Panc1 (cell line): Measurements from ENCODE around the gene B4GALT7. TPM values are rescaled to one million over a fixed set of nuclear protein-coding genes. Genes with fewer than 3 reads are reported as not detected.

ENCODE experiments used
- ATAC-seq: fragments of 200-7000 bp; cut with Tn5 transposase; 2 replicates; pipeline ENCODE4 v1.9.1; 2020; ENCODE audit warnings: mild to moderate bottlenecking, moderate library complexity
- BruUV-seq: library from RNA; stranded (reverse); fragments of 400-500 nt; replicated peaks from 2 replicates; lab custom pipeline; 2021; lab: Mats Ljungman, UMichigan
- CTCF ChIA-PET: fragments of 300-600 bp; sonication (Branson Sonifier 250); formaldehyde crosslinking; loops from one replicate; lab custom pipeline; 2022; ENCODE audit warnings: antibody characterized with exemption; lab: Charles Lee
- POLR2A ChIA-PET: fragments of 300-600 bp; sonication (Branson Sonifier 250); formaldehyde crosslinking; loops from one replicate; lab custom pipeline; 2022; ENCODE audit warnings: antibody characterized with exemption; lab: Charles Lee
- DNase-seq: peaks from one replicate; pipeline ENCODE4 v3.0.0-alpha.2; 2010; ENCODE audit warnings: low read depth, low spot score
- H3K27ac ChIP-seq: 2 replicates; pipeline ENCODE4 v1.5.1; 2011; ENCODE audit warnings: mild to moderate bottlenecking, low read length, inconsistent platforms
- H3K27me3 ChIP-seq: fragments of 200-500 bp; sonication (Bioruptor generic); 2 replicates; pipeline ENCODE4 v1.6.0; 2014; ENCODE audit warnings: low read length, inconsistent platforms; ENCODE audit not compliant: control insufficient read depth, insufficient read depth
- H3K36me3 ChIP-seq: fragments of 200-500 bp; sonication (Bioruptor generic); 2 replicates; pipeline ENCODE4 v1.5.1; 2014; ENCODE audit warnings: inconsistent platforms, mild to moderate bottlenecking, low read length, moderate library complexity; ENCODE audit not compliant: control insufficient read depth, insufficient read depth
- H3K4me1 ChIP-seq: 2 replicates; pipeline ENCODE4 v1.5.1; 2011; ENCODE audit warnings: inconsistent platforms, mild to moderate bottlenecking, low read length, moderate library complexity; ENCODE audit not compliant: control insufficient read depth, insufficient read depth
- H3K4me3 ChIP-seq, 2 experiments: 2 replicates each; pipeline ENCODE4 v1.5.1; 2011 to 2012; ENCODE audit warnings: low read depth in 2 of 2, low read length in 2 of 2, mild to moderate bottlenecking in 2 of 2, inconsistent platforms in 1 of 2, moderate library complexity in 1 of 2
- H3K9me3 ChIP-seq: fragments of 200-500 bp; sonication (Bioruptor generic); 2 replicates; pipeline ENCODE4 v1.5.1; 2014; ENCODE audit warnings: low read depth, mild to moderate bottlenecking, inconsistent platforms, low read length, moderate library complexity; ENCODE audit not compliant: control insufficient read depth, insufficient read depth
- POLR2AphosphoS5 ChIP-seq: IDR thresholded peaks from 2 replicates; pipeline ENCODE4 v1.6.1; 2012; ENCODE audit warnings: mild to moderate bottlenecking, low read depth, low read length, moderate library complexity
- SIN3A ChIP-seq: IDR thresholded peaks from 2 replicates; pipeline ENCODE4 v1.6.1; 2012; ENCODE audit warnings: low read depth, mild to moderate bottlenecking, low read length, moderate library complexity, borderline replicate concordance; ENCODE audit not compliant: insufficient read depth
- TCF7L2 ChIP-seq: IDR thresholded peaks from 2 replicates; pipeline ENCODE4 v1.6.1; 2011; ENCODE audit warnings: mild to moderate bottlenecking, low read depth, low read length, inconsistent platforms
- in situ Hi-C: cut with HindIII; loops from 2 replicates; pipeline ENCODE4 v1.10.0; 2016; ENCODE audit warnings: low sequenced_read_pairs, low pct_unique_long_range_greater_than_20kb
- intact Hi-C: fragments of 100-400 bp; cut with micrococcal nuclease; formaldehyde crosslinking; loops from one replicate; pipeline ENCODE4 v1.10.0; 2022; ENCODE audit not compliant: unreplicated experiment
- total RNA-seq: library from RNA; stranded (reverse); gene quantifications from one replicate; pipeline ENCODE4 v1.2.1, GENCODE V29; 2021; ENCODE audit not compliant: unreplicated experiment
- TF ChIP-seq, protein P1 (sequence below), 2 experiments: IDR thresholded peaks; 2 replicates each; pipeline ENCODE4 v1.6.1; 2011 to 2012; ENCODE audit warnings: low read depth in 2 of 2, control low read depth in 1 of 2, low read length in 1 of 2, mild to moderate bottlenecking in 1 of 2, moderate library complexity in 1 of 2; ENCODE audit not compliant: insufficient read depth in 1 of 2
- TF ChIP-seq, protein P2 (sequence below): fragments of 450-650 bp; IDR thresholded peaks from 2 replicates; pipeline ENCODE4 v1.5.1; 2017; ENCODE audit warnings: mild to moderate bottlenecking

The B4GALT7 gene
- total RNA-seq, 1 experiment from 2014 or later = 38.0 TPM

DNA sequence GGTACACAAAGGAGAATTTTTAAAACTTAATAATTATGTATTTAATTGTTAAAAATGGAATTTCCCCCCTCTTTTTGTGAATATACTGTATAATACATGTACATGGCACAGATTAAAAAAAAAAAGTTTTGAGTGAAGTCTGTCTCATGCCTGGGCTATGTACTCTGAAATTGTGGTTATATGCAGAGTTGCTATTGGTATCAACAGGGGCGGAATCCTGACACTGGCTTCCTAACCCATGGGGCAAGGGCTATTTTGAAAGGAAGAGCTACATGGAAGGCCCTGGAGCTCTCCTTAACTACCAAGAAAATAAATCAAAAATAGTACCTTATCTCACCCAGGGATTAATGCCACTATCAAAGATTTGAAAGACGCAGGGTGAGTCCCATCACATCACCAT, 44.7 kb upstream of the B4GALT7 start:
- Histone ChIP-seq H3K9me3 (no peaks in the 10 kb centered on the region), H3K36me3 (no peaks in the 10 kb centered on the region; the same call in 1 of the 2 replicates), H3K27ac (peak overlapping the region; percentile 70; the same call in 1 of the 2 replicates), H3K4me3 (peak overlapping the region; percentile 79 to 92), H3K4me1 (peaks cover 13% of the 10 kb centered on the region), H3K27me3 (no peaks in the 10 kb centered on the region)
- POLR2A ChIA-PET = no interaction called here
- DNase-seq = no peak
- TF ChIP-seq SIN3A = no peak
- TF ChIP-seq, protein P1, sequence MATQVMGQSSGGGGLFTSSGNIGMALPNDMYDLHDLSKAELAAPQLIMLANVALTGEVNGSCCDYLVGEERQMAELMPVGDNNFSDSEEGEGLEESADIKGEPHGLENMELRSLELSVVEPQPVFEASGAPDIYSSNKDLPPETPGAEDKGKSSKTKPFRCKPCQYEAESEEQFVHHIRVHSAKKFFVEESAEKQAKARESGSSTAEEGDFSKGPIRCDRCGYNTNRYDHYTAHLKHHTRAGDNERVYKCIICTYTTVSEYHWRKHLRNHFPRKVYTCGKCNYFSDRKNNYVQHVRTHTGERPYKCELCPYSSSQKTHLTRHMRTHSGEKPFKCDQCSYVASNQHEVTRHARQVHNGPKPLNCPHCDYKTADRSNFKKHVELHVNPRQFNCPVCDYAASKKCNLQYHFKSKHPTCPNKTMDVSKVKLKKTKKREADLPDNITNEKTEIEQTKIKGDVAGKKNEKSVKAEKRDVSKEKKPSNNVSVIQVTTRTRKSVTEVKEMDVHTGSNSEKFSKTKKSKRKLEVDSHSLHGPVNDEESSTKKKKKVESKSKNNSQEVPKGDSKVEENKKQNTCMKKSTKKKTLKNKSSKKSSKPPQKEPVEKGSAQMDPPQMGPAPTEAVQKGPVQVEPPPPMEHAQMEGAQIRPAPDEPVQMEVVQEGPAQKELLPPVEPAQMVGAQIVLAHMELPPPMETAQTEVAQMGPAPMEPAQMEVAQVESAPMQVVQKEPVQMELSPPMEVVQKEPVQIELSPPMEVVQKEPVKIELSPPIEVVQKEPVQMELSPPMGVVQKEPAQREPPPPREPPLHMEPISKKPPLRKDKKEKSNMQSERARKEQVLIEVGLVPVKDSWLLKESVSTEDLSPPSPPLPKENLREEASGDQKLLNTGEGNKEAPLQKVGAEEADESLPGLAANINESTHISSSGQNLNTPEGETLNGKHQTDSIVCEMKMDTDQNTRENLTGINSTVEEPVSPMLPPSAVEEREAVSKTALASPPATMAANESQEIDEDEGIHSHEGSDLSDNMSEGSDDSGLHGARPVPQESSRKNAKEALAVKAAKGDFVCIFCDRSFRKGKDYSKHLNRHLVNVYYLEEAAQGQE (IDR thresholded peaks at IDR 0.05; ENCODE audit: insufficient read depth in 1 of 2, low read depth in 2 of 2, low read length in 1 of 2) = no peak
- TF ChIP-seq, protein P2, sequence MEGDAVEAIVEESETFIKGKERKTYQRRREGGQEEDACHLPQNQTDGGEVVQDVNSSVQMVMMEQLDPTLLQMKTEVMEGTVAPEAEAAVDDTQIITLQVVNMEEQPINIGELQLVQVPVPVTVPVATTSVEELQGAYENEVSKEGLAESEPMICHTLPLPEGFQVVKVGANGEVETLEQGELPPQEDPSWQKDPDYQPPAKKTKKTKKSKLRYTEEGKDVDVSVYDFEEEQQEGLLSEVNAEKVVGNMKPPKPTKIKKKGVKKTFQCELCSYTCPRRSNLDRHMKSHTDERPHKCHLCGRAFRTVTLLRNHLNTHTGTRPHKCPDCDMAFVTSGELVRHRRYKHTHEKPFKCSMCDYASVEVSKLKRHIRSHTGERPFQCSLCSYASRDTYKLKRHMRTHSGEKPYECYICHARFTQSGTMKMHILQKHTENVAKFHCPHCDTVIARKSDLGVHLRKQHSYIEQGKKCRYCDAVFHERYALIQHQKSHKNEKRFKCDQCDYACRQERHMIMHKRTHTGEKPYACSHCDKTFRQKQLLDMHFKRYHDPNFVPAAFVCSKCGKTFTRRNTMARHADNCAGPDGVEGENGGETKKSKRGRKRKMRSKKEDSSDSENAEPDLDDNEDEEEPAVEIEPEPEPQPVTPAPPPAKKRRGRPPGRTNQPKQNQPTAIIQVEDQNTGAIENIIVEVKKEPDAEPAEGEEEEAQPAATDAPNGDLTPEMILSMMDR = no peak
- no peak for TF ChIP-seq TCF7L2
- no peak for TF ChIP-seq POLR2AphosphoS5
- intact Hi-C loops (no loop called here), in situ Hi-C loops (no loop called here)
- no TSS peak for BruUV-seq
- ATAC-seq = no peak
- CTCF ChIA-PET = no interaction called here

DNA sequence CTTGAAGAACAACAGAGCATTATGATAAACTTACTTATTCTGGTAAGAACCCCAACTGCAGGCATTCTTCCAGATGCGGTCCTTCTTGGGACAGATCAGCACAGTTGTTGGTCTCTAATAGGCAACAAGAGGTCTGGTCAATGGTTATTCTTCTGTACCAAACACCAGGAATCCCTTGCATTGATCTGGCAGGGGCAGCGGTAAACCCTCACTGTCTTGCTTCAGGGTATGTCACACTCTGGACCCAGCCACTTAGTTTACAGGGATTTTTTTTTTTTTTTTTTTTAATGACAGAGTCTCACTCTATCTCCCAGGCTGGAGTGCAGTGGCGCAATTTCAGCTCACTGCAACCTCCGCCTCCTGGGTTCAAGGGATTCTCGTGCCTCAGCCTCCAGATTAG, 44.3 kb upstream of the B4GALT7 start:
- in situ Hi-C loops (no loop called here), intact Hi-C loops (no loop called here)
- no peak overlapping the region; the same call in 1 of the 2 replicates for H3K27ac ChIP-seq
- no peaks in the 10 kb centered on the region for H3K9me3 ChIP-seq
- ATAC-seq = no peak
- POLR2A ChIA-PET = no interaction called here
- no peaks in the 10 kb centered on the region; the same call in 1 of the 2 replicates for H3K36me3 ChIP-seq
- TF ChIP-seq POLR2AphosphoS5 (no peak), TCF7L2 (no peak), SIN3A (no peak)
- TF ChIP-seq, protein P2 = no peak
- TF ChIP-seq, protein P1 (IDR thresholded peaks at IDR 0.05; ENCODE audit: insufficient read depth in 1 of 2, low read depth in 2 of 2, low read length in 1 of 2) = no peak
- no peak overlapping the region for H3K4me3 ChIP-seq
- CTCF ChIA-PET = no interaction called here
- no peaks in the 10 kb centered on the region for H3K27me3 ChIP-seq
- no peak for DNase-seq
- no TSS peak for BruUV-seq
- peaks cover 13% of the 10 kb centered on the region for H3K4me1 ChIP-seq
